MCF 10A (cell line): Measurements from ENCODE around the gene NUAK2. TPM values are rescaled to one million over a fixed set of nuclear protein-coding genes. Genes with fewer than 3 reads are reported as not detected.

Experiments used
- BruUV-seq: library from RNA; stranded (reverse); fragments of 400-500 nt; replicated peaks from 2 replicates; lab custom pipeline; 2021; lab: Mats Ljungman, UMichigan
- CTCF ChIA-PET: fragments of 300-600 bp; sonication (Branson Sonifier 250); formaldehyde crosslinking; extraction: SDS; loops from one replicate; lab custom pipeline; 2021; ENCODE audit warnings: antibody characterized with exemption, inconsistent platforms; lab: Yijun Ruan, JAX
- POLR2A ChIA-PET: fragments of 300-600, 350-650 bp; sonication (Branson Sonifier 250); formaldehyde crosslinking; extraction: SDS; loops from one replicate; lab custom pipeline; 2020; ENCODE audit warnings: antibody characterized with exemption, inconsistent platforms; lab: Yijun Ruan, JAX
- DNase-seq: peaks from one replicate; pipeline ENCODE4 v3.0.0-alpha.2; 2018; ENCODE audit not compliant: unreplicated experiment
- H3K27ac Mint-ChIP-seq: one replicate; pipeline ENCODE4 v1.8.0; 2022; ENCODE audit warnings: mild to moderate bottlenecking, low read depth, mixed read lengths; ENCODE audit not compliant: unreplicated experiment
- H3K27me3 Mint-ChIP-seq: one replicate; pipeline ENCODE4 v1.8.0; 2022; ENCODE audit warnings: mixed read lengths; ENCODE audit not compliant: insufficient read depth, unreplicated experiment
- H3K36me3 Mint-ChIP-seq: one replicate; pipeline ENCODE4 v1.8.0; 2022; ENCODE audit warnings: mild to moderate bottlenecking, moderate library complexity, mixed read lengths; ENCODE audit not compliant: insufficient read depth, unreplicated experiment
- H3K4me1 Mint-ChIP-seq: one replicate; pipeline ENCODE4 v1.8.0; 2022; ENCODE audit warnings: mixed read lengths; ENCODE audit not compliant: insufficient read depth, unreplicated experiment
- H3K4me3 Mint-ChIP-seq: one replicate; pipeline ENCODE4 v1.8.0; 2022; ENCODE audit warnings: mild to moderate bottlenecking, moderate library complexity, mixed read lengths; ENCODE audit not compliant: unreplicated experiment
- H3K9me3 Mint-ChIP-seq: one replicate; pipeline ENCODE4 v1.8.0; 2022; ENCODE audit warnings: mixed read lengths; ENCODE audit not compliant: unreplicated experiment
- CTCF ChIP-seq: fragments of 200-600 bp; IDR thresholded peaks from one replicate; pipeline ENCODE4 v1.8.0; 2022; ENCODE audit warnings: antibody characterized with exemption, mild to moderate bottlenecking; ENCODE audit not compliant: unreplicated experiment
- intact Hi-C: fragments of 100-400 bp; cut with micrococcal nuclease; formaldehyde crosslinking; loops from 2 replicates; pipeline ENCODE4 v1.14.1; 2022
- total RNA-seq: library from RNA; stranded (reverse); gene quantifications from 2 replicates; pipeline ENCODE4 v1.2.3, GENCODE V29; 2022

The NUAK2 gene
- total RNA-seq, 1 experiment from 2014 or later = 6.0 TPM

DNA sequence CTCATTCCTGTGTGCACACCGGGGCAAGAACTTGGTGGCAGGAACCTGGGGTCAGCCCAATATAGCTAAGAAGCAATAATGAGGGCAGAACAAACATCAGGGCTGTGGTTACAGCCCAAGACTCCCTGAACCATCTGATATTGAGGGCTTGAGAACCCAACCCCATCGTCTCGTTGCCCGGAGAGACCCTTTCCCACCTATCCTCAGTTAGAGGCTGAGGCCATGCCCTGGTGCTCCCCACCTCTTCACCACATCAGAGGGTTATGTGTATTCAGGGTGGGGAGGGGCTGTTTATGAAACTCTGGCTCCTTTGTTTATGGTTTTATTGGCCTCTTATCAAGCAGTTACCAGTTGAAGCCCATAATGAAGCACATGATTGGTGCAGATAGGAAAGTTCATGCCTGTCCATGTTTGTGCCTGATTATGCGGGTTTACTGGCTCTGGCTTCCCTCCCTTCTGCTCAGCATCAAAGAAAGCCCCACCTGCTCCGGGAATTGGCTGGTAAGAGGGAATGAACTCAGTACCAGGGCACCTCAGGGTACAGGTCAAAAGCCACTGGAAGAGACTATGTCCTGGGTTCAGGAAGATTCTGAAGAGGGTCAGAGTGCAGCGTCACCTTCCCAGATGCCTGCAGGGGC lies 14.5 kb downstream of the NUAK2 start:
- intact Hi-C loops = no loop called here
- no TSS peak for BruUV-seq
- Mint-ChIP-seq H3K36me3 (peaks cover 89% of the 10 kb centered on the region), H3K4me3 (no peak overlapping the region), H3K9me3 (no peaks in the 10 kb centered on the region), H3K4me1 (peaks cover 10% of the 10 kb centered on the region), H3K27me3 (no peaks in the 10 kb centered on the region), H3K27ac (no peak overlapping the region)
- CTCF ChIA-PET = interaction anchor here (0.5 to 17.1 kb wide), 6 partner anchors 11 to 192 kb away, joined by 3 to 197 read pairs (median 4); partner anchors contain the start of gene NUAK2
- POLR2A ChIA-PET = interaction anchor here (12.6 kb wide), 1 partner anchor 11 kb away, joined by 243 read pairs; the partner anchor contains the start of gene NUAK2
- no peak for DNase-seq
- no peak for TF ChIP-seq CTCF

- H3K4me1 Mint-ChIP-seq = peaks cover 21% of the 10 kb centered on the region
- H3K27me3 Mint-ChIP-seq = no peaks in the 10 kb centered on the region
- POLR2A ChIA-PET = interaction anchor here (0.6 to 13.2 kb wide), 4 partner anchors 11 to 753 kb away, joined by 3 to 243 read pairs (median 102); partner anchors contain the start of gene NUAK2
- DNase-seq = no peak
- H3K9me3 Mint-ChIP-seq = no peaks in the 10 kb centered on the region
- no peak for TF ChIP-seq CTCF
- no TSS peak for BruUV-seq
- CTCF ChIA-PET = interaction anchor here (0.9 to 17.1 kb wide), 5 partner anchors 13 to 75 kb away, joined by 3 to 197 read pairs (median 21); partner anchors contain the start of gene NUAK2
- no peak overlapping the region for H3K4me3 Mint-ChIP-seq
- peaks cover 70% of the 10 kb centered on the region for H3K36me3 Mint-ChIP-seq
- no peak overlapping the region for H3K27ac Mint-ChIP-seq
- intact Hi-C loops = no loop called here
Measured at GRCh38 chr1:205304695-205305070, 16.9 kb downstream of the NUAK2 start.

- DNase-seq = no peak
Measured at GRCh38 chr1:205304046-205304694, 17.4 kb downstream of the NUAK2 start.

More at GRCh38 chr1:205304046-205304694, 17.4 kb downstream of the NUAK2 start:
- ChIA-PET POLR2A (interaction anchor here (1.8 to 13.2 kb wide), 3 partner anchors 10 to 19 kb away, joined by 4 to 243 read pairs (median 201); partner anchors contain the start of gene NUAK2), CTCF (interaction anchor here (0.9 to 17.1 kb wide), 6 partner anchors 14 to 74 kb away, joined by 3 to 197 read pairs (median 13); partner anchors contain the start of gene NUAK2)
- Mint-ChIP-seq H3K27me3 (no peaks in the 10 kb centered on the region), H3K36me3 (peaks cover 66% of the 10 kb centered on the region), H3K27ac (no peak overlapping the region), H3K4me1 (peaks cover 21% of the 10 kb centered on the region), H3K4me3 (no peak overlapping the region), H3K9me3 (no peaks in the 10 kb centered on the region)
- intact Hi-C loops = no loop called here
- no TSS peak for BruUV-seq
- no peak for TF ChIP-seq CTCF
